Ishikawa (cell line): ENCODE data around the gene TBC1D22A.

Experiments
- CEBPB ChIP-seq: IDR thresholded peaks from 2 replicates; pipeline ENCODE4 v1.6.1; 2012
- EP300 ChIP-seq: IDR thresholded peaks from 2 replicates; pipeline ENCODE4 v1.6.1; 2012; ENCODE audit warnings: borderline replicate concordance
- MAX ChIP-seq: IDR thresholded peaks from 2 replicates; pipeline ENCODE4 v1.6.1; 2012
- RAD21 ChIP-seq: IDR thresholded peaks from 2 replicates; pipeline ENCODE4 v1.6.1; 2012; ENCODE audit warnings: low read depth
- REST ChIP-seq: IDR thresholded peaks from 2 replicates; pipeline ENCODE4 v1.6.1; 2012; ENCODE audit warnings: low read depth, mild to moderate bottlenecking
- TAF1 ChIP-seq: IDR thresholded peaks from 2 replicates; pipeline ENCODE4 v1.6.1; 2012; ENCODE audit warnings: low read depth, mild to moderate bottlenecking
- YY1 ChIP-seq: IDR thresholded peaks from 2 replicates; pipeline ENCODE4 v1.6.1; 2012; ENCODE audit warnings: low read depth

- TF ChIP-seq REST = no peak
- TF ChIP-seq EP300 = no peak
- TF ChIP-seq CEBPB = no peak
- no peak for TF ChIP-seq RAD21
- no peak for TF ChIP-seq TAF1
- no peak for TF ChIP-seq YY1
- no peak for TF ChIP-seq MAX
These were observed 403.0 kb downstream of the TBC1D22A start for GRCh38 chr22:47165338-47166032.
